ENCODE measurements around the gene SSTR5.

Gene SSTR5

DNA sequence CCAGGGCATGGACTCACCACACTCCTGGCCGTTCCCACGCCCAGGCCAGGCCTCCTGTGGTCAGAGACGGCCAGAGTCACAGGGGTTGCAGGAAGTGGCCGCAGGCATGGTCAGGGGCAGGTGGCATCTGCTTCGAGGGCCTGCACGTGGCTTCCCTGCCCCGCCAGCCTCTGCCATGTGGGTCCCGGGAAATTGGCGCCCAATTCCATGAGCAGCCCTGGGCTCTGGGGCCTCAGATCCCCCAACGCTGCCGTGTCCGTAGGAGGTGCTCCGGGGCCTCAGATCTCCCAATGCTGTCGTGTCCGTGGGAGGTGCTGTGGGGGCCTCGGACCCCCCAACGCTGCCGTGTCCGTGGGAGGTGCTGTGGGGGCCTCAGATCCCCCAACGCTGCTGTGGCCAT lies 9.7 kb upstream of the SSTR5 start:
- TF ChIP-seq JUND (IDR thresholded peaks at IDR 0.05; ENCODE audit: low read depth) = no peak
- no peak for DNase-seq (ENCODE audit: low read depth in 1 of 2, low spot score in 1 of 2)
- in situ Hi-C loops (cut with HindIII; ENCODE audit: low pct_unique_long_range_greater_than_20kb, low sequenced_read_pairs) = no loop called here

DNA sequence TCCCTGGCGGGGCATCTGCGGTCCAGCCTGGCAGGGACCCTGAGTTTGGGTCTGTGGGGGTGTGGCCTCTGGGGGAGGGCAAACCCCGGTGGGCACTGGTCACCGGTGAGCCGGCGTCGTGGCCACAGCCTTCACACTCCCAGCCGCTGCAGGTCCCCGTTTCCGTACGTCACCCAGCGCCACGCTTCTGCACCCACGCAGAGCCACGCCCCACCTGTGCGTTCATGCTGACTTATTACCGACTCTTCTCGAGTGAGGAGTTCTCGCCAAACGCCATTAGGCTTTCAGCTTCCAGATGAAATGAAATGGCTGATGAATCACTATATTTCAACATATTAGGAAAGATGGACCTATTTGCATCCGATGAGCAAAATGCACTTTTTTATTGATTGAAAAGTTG lies 8.8 kb upstream of the SSTR5 start:
- no peak for DNase-seq (ENCODE audit: low read depth in 1 of 2, low spot score in 1 of 2)
- in situ Hi-C loops (cut with HindIII; ENCODE audit: low pct_unique_long_range_greater_than_20kb, low sequenced_read_pairs) = no loop called here
- TF ChIP-seq JUND (IDR thresholded peaks at IDR 0.05; ENCODE audit: low read depth) = no peak

DNA sequence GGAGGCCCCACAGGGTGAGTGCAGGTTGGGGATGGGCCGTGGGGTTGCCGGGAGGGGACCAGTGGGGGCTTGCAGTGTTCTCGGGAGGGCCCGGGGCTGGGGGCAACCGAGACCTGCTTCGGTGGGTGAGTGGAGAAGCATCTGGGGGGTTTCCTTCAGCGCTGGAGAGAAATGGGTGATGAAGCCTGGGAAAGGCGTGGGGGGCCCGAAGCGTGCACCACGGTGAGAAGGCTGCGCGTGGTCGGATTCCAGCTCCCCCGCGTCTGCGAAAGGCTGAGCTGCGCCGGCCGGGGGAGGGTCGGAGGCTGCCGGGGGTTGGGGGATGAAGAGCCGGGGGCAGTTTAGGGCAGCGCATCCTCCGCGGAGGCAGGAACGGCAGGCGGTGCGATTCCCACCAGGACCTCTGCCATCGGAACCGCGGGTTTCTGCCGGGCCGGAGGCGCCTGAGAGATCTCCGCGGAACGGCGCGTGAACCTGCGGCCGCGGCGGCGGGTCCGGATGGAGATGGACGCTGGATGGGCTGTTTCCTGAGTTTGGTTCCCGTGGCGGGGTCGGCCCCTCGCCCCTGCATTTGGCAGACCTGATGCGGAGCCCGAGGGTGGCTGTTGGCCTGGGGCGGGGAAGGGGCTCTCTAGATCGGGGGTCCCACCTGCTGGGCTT lies 6.9 kb upstream of the SSTR5 start:
- no peak for DNase-seq (ENCODE audit: low read depth in 1 of 2, low spot score in 1 of 2)
- no peak for TF ChIP-seq JUND (IDR thresholded peaks at IDR 0.05; ENCODE audit: low read depth)
- in situ Hi-C loops (cut with HindIII; ENCODE audit: low pct_unique_long_range_greater_than_20kb, low sequenced_read_pairs) = no loop called here

DNA sequence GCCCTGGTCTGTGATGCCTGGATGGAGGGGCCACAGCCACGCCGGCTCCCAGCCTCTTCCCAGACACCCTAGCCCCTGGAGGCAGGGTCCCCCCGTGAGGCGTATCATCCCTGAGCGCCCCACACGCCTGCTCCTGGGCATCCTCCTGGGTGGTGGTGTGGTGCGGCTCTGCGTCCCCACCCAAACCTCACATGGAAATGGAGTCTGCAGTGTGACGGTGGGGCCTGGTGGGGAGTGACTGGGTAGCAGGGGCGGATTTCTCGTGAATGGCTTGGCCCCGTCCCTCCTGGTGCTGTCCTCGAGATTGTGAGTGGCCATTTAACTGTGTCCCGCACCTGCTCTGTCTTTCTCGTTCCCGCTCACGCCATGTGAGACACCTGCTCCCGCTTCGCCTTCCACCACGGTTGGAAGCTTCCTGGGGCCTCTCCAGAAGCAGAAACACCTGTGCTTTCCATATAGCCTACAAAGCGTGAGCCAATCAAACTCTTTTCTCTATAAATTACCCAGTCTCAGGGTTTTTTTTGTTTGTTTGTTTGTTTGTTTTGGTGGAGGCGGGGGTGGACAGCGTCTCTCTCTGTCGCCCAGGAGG lies 5.9 kb upstream of the SSTR5 start:
- in situ Hi-C loops (cut with HindIII; ENCODE audit: low pct_unique_long_range_greater_than_20kb, low sequenced_read_pairs) = no loop called here
- TF ChIP-seq JUND (IDR thresholded peaks at IDR 0.05; ENCODE audit: low read depth) = no peak
- no peak for DNase-seq (ENCODE audit: low read depth in 1 of 2, low spot score in 1 of 2)

DNA sequence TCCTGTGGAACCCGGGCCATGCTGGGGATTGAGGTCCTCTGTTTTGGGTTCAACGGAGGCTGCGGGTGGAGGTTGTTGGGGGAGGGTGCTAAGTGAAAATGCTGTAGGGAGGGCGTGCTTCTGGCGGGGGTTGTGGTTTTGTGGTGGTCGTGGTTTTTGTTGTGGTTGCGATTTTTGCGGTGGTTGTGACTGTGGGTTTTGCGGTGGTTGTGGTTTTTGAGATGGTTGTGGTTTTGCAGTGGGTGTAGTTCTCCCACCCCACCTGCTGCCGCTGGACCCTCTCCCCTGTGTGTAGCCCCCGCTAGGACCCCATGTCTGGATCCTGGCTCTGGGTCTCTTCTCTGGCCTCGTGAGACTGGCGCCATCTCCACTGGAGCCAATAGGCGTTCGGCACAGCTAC lies 4.9 kb upstream of the SSTR5 start:
- TF ChIP-seq JUND (IDR thresholded peaks at IDR 0.05; ENCODE audit: low read depth) = no peak
- DNase-seq (ENCODE audit: low read depth in 1 of 2, low spot score in 1 of 2) = no peak
- in situ Hi-C loops (cut with HindIII; ENCODE audit: low pct_unique_long_range_greater_than_20kb, low sequenced_read_pairs) = no loop called here

DNA sequence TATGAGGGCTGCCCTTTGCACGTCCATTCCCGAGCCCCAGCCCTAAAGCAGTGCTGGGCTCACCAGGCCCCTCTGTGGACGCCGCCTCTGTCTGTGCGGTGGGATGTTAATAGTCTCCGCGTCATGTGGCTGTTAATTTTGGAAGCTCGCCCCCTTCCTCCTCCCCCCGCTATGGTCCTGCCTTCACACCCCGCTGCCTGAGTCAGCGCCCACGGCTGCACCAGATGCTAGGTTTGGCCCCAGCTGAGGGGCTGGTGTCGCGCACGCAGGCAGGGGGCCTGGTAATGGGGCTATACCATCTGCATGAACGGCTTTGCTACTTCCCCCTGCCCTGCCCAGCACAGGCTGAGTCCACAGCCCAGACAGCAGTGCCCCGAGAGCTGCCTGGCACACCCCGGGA lies 4.1 kb upstream of the SSTR5 start:
- in situ Hi-C loops (cut with HindIII; ENCODE audit: low pct_unique_long_range_greater_than_20kb, low sequenced_read_pairs) = no loop called here
- no peak for DNase-seq (ENCODE audit: low read depth in 1 of 2, low spot score in 1 of 2)
- no peak for TF ChIP-seq JUND (IDR thresholded peaks at IDR 0.05; ENCODE audit: low read depth)

DNA sequence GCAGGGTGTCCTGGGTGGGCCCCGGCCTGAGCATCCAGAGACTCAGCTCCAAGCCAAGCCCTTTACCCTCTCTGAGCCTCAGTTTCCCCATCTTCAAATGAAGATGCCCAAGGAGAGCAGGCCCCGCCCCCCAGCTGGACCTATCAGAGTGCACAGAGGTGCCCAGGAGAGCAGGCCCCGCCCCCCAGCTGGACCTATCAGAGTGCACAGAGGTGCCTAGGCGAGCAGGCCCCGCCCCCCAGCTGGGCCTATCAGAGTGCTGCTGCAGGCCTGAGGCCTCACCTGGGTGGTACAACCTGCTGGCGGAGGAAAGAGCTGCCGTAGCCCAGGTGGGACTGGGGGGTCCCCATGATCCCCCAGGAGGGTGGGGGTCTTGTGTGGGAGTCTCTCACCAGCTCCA lies 3.4 kb upstream of the SSTR5 start:
- TF ChIP-seq JUND (IDR thresholded peaks at IDR 0.05; ENCODE audit: low read depth) = no peak
- DNase-seq (ENCODE audit: low read depth in 1 of 2, low spot score in 1 of 2) = peak in 1 of 2 experiments; percentile 58
- in situ Hi-C loops (cut with HindIII; ENCODE audit: low pct_unique_long_range_greater_than_20kb, low sequenced_read_pairs) = no loop called here

DNA sequence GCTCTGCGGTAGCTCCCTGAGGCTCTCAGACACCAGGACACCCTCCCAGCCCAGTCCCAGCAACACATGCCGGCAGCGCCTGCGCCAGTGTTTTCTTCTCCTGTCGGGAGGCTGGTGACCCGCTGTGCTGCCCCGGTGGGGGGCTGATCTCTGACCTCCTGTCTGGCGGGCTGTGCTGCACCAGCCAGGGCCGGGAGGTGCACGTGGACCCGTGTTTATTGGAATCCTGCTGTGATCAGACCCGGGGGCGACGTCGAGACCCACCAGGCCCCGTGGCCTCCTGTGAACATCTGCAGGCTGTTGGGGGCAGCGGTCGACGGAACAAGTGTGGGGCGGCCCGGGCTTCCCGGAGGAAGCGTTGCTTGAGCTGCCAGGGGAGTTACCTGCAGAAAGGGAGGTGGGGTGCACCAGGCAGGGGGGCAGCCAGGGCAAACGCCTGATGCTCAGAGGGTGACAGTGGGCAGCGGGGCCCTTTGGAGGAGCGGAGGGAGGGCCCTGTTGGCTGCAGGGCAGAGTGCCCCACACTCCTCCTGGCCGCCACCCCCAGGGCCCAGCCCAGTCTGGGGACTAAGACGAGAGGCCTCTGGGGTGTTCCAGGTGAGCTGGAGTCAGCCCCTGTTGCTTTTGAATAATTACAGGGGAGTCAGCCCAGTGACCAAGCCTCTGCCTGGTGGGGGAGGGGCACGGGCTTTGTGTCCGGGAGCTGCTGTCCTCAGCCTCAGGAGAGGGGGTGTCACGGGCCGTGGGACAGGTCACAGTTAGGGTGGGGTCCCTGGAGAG lies 2.3 kb upstream of the SSTR5 start:
- in situ Hi-C loops (cut with HindIII; ENCODE audit: low pct_unique_long_range_greater_than_20kb, low sequenced_read_pairs) = no loop called here
- TF ChIP-seq JUND (IDR thresholded peaks at IDR 0.05; ENCODE audit: low read depth) = no peak
- no peak for DNase-seq (ENCODE audit: low read depth in 1 of 2, low spot score in 1 of 2)

DNA sequence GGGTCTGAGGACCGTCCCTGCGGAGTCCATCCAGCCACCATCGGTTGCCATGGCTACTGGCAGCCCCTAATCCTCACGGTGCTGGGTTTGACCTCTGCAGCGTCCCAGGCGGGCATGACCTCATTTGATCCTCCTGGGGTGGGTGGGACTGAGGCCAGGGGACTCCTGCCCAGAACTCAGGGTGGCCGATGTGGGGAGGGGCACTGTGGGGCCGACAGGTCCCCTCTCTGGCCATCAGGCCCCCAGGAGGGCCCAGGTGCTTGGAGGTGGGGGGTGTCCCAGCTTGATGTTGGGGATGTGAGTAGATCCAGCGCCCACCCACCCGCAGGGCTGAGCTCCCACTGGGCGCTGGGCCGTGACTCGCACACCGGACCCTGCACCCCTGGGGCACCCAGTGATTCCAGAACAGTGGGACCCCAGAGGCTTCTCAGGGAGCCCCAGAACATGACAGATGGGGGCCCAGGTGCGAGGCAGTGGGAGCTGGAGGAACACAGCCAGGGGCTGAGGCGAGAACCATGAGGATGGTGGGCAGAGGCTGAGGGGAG lies 1.6 kb upstream of the SSTR5 start:
- in situ Hi-C loops (cut with HindIII; ENCODE audit: low pct_unique_long_range_greater_than_20kb, low sequenced_read_pairs) = no loop called here
- TF ChIP-seq JUND (IDR thresholded peaks at IDR 0.05; ENCODE audit: low read depth) = no peak
- DNase-seq (ENCODE audit: low read depth in 1 of 2, low spot score in 1 of 2) = no peak

DNA sequence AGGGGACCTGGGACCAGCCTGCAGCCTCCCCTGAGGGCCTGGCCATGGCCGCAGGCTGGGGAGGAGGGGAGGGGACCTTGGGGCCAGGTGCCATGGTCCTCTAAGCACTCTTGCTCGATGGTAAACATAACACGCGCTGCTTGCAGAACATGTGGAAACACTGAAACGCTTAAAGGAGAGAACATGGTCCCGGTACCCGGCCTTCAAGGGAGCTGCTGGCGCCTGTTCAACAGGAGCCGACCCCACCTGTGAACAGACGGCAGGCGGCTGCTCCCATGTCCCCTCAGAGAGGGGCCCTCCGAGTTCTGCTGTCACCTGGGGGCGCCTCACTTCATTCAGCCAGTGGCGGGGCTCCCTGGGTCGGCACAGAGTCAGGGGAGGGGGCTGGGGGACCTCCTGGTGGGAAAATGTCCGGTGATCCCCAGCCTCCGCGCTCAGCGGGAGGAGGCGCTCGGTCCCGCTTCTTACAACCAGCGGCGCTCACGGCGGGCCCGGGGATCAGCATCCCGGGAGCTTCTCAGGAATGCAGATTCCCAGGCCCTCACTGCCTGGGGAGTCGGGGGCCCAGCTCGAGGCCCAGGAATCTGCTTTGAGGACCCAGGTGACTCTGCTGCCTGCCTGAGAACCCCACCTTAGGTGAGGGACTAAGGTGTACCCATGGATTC lies 854 bp upstream of the SSTR5 start:
- DNase-seq (ENCODE audit: low read depth in 1 of 2, low spot score in 1 of 2) = no peak
- no peak for TF ChIP-seq JUND (IDR thresholded peaks at IDR 0.05; ENCODE audit: low read depth)
- in situ Hi-C loops (cut with HindIII; ENCODE audit: low pct_unique_long_range_greater_than_20kb, low sequenced_read_pairs) = no loop called here

DNA sequence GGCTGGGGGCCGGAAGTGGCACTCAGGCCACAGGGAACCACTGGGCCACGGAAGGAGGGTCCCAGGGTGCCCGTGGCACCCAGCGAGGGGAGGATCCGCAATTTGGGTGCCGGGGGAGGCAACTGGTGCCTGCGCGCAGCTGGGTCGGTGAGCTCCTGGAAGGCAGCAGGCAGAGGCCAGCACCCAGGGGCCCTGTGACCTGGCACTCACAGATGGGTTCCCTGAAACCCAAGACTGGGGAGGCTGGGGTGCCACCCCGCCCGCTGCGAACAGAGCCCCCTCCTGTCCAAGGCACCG lies 663 bp downstream of the SSTR5 start:
- DNase-seq (ENCODE audit: low read depth in 1 of 2, low spot score in 1 of 2) = no peak
- no peak for TF ChIP-seq JUND (IDR thresholded peaks at IDR 0.05; ENCODE audit: low read depth)
- in situ Hi-C loops (cut with HindIII; ENCODE audit: low pct_unique_long_range_greater_than_20kb, low sequenced_read_pairs) = no loop called here

DNA sequence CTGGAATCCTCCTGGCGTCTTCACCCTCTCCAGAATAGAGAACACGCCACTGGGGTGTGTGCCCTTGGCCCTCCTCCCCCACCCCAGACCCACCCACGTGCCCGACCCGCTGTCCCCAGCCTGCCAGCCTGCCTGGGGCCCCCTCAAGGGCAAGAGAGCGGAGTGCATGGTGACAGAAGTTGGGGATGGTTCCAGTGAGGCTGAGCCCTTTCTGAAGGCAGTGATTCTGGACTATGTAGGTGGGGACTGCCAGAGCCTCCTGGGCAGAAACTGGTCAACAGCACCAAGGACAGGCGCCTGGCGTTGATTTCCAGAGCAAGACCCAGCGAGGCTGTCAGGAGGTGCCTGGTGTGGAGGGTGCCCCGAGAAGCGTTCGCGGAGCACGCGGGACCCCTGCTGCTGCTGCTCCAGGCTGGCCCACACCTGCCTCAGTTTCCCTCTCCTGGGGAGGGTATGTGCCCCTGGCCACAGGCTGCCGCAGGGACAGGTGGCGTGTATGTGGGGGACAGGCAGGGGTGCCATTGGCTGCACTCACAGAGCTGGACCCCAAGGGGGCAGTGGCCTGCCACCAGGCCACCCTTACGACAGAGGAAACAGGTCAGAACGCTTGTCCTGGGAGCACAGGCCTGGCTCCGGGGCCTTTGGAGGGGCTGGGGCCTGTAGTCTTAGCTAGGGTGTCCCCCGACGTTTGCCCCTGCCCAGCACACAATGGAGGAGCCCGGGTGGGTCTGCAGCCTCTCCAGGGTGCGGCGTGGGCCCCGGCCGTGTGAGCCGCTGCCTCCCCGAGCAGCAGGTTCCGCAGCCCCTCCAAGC lies 1.2 kb downstream of the SSTR5 start:
- in situ Hi-C loops (cut with HindIII; ENCODE audit: low pct_unique_long_range_greater_than_20kb, low sequenced_read_pairs) = no loop called here

More for the DNA sequence above, 1.2 kb downstream of the SSTR5 start:
- DNase-seq (ENCODE audit: low read depth in 1 of 2, low spot score in 1 of 2) = no peak
- no peak for TF ChIP-seq JUND (IDR thresholded peaks at IDR 0.05; ENCODE audit: low read depth)
